HG03439 (cell line): ENCODE measurements around the gene SEZ6L.

Experiments
- ATAC-seq: cut with Tn5 transposase; IDR thresholded peaks from one replicate; pipeline ENCODE4 v1.9.1; 2021; ENCODE audit warnings: mild to moderate bottlenecking, moderate library complexity; ENCODE audit not compliant: unreplicated experiment

The SEZ6L gene

DNA sequence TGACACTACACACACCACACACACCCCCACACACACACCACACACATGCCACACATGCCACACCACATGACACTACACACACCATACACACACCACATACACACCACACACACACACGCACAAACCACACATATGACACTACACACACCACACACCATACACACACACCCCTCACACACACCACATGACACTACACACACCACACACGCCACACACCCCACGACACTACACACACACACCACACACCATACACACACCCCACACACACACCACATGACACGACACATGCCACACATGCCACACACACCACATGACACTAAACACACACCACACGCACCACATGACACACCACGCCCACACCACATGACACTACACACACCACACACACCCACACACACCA, 158.0 kb downstream of the SEZ6L start:
- ATAC-seq, result no peak

DNA sequence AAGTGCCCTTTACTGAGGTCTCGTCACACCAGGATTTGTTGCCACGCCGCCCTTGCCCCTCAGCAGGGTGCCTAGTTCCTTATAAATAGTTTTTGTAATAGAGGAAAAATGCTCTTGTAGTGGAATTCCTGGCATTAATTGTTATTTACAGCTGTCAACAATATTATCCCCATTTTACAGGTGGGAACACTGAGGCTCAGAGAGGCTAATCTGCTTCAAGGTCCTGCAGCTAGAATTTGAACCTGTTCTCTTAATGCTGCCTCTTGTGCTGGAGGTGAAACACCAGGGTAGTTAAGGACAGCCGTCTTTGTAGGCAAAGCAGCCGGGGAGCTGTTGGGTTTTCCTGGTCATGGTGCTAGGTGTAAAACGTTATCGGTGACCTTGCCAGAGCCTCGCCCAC, 159.0 kb downstream of the SEZ6L start:
- no peak for ATAC-seq

- ATAC-seq, result peak; percentile 61
These were observed 161.8 kb downstream of the SEZ6L start for GRCh38 chr22:26330971-26331625.

DNA sequence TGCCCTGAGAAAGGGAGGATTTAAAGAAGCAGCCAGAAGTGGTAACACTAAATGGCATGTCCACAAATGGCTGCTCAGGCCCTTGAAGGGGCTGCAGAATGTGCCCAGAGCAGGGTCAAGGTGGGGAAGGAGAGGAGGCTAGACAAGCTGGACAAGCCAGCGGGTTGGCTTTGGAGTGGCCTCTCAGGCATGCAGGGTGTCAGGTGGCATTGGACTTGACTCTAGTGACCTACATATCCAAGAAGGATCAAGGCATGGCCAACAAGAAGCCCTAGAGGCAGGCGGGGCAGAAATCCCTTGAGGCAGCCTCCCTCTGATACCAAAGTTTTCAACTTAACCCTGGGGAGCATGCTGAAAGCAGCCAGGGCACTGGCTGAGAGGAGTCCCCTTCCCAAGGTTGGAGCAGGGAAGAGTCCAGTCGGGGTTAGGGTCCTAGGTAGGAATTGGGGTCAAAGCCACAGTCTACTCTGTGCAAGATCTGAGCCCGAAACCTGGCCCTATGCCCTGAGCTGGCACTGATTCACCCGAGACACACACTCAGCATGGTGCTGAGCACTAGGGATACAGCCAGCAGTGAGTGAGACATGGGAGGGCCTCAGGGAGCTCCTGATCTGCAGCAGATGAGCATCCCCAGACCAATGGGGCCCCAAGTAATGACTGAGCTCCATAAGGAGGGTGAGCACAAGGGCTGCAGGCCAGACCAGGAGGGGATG, 164.0 kb downstream of the SEZ6L start:
- ATAC-seq, result no peak

GRCh38 chr22:26334232-26334631, 165.0 kb downstream of the SEZ6L start:
- ATAC-seq, result no peak

GRCh38 chr22:26336773-26337172, 167.5 kb downstream of the SEZ6L start:
- no peak for ATAC-seq

DNA sequence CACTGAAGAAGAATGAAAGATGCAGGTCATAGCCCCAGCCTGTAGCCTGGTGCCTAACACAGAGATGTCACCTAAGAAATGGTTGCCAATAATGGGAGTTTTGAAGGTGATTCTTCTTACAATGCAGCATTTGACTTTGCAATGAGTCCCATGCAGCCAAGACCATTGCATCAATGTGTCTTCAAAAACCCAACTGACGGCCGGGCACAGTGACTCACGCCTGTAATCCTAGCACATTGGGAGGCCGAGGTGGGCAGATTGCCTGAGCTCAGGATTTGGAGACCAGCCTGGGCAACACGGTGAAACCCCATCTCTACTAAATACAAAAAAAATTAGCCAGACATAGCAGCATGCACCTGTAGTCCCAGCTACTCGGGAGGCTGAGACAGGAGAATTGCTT, 170.5 kb downstream of the SEZ6L start:
- ATAC-seq, result no peak

DNA sequence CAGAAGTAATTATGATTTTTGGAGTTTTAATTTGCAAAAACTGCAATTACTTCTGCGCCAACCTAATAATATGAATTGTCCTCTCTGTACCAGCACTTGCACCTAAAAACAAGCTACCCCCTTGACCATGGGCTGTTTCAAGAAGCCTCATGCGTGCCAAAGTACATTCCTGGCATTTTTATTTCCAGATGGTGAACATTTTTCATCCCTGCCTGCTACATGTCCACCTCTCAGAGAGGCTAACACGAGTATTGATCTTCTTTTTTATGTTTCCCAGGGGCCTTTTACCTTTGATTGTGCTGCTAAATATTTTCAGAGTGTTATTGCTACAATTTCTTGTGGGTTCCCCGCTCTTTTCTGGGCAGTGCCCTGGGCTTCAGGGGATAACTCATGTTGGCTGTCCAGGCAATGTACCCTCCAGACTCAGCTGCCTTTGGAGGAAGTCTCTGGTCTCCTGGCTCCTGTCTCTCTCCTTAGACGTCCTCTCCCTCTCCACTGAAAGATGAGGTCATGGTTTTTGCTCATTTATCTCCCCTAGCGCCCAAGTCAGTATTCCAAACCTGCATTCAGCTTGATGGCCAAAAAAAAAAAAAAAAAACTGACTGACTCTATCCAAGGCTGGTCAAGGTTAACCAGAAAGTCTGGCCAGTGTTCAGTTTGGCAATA, 173.6 kb downstream of the SEZ6L start:
- ATAC-seq, result no peak

- no peak for ATAC-seq
These were observed 176.2 kb downstream of the SEZ6L start for GRCh38 chr22:26345496-26345895.

DNA sequence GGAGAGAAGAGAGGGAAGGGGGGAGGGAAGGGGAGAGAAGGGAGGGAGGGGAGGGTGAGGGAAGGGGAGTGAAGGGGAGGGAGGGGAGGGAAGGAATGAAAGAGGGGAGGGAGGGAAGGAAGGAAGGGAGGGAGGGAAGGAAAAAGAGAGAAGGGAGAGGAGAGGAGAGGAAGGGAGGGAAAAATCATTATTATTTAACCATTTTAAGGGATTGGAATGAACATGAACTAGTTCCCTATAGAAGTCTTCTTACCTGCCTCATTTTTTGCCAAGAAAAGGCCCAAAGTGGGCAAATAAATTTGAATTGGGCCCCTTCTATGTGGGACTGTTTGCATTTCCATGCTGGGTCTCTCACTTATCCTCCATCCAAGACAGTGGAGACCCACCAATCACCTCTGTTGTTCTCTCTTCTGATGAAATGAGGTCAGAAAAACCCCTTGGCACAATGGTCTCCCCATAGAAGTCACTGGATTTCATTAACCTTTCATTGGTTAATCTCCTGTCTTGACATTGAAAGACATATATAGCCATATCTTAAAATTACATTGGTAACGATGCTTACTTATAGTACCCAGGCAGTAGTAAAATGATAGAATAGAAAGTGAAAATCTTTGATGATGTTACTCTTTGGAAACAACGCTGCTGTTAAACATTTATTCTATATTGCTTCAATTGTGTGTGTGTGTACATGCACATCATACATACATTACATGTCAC, 179.7 kb downstream of the SEZ6L start:
- no peak for ATAC-seq

DNA sequence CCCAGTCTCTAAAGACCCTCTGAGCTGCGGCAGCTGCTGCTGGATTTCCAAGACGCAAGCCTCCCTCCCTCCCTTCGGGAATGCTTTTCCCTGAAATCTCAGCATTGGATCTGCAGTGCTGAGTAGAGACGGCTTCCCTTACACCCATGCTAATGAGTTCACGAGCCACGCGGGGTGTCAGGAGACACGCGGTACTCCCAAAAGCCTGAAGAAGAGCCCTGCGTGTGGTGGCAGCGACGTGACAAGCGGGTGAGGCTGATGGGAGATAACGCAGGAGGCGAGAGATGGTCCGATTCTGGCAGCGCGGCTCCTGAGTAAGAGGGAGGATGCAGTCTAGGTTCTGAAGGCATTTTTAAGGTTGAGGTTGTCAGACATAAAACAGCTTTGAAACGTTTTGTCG, 185.4 kb downstream of the SEZ6L start:
- ATAC-seq, result no peak

DNA sequence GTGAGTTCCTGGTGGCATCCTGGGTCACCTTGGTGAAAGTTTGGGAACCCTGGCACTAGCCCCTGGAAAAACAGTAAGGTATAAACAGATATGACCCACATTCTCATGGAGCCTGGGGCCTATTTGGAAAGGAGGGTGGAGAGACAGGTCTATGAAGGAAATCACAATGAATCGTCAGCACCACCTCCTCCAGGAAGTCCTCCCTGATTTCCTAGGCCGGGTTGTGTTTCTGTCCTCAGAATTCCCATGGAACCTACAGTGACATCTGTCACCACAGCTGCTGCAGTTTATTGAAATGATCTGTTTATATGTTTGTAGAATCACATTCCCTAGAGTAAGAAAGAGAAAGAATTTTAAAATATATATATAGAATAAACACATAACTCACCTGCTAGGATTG, 188.0 kb downstream of the SEZ6L start:
- ATAC-seq, result no peak

DNA sequence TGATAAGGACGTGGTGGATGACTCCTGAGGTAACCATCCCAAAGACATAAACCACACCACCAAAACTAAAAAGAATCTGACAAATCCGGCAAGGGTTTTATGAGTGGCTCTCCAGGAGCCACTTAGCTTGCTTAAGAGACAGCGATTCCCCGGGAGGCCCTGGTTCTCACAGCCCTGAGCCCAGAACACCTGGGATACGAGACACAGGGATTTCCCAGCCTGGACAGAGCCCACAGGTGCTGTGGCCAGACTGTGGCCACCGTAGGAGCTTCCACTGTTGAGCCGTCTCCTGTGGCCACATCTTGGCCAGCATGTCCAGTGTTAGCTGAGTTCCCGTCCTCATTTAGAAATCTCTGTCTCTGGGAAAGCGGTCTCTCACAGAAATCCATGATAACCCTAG, 188.6 kb downstream of the SEZ6L start:
- ATAC-seq, result no peak

DNA sequence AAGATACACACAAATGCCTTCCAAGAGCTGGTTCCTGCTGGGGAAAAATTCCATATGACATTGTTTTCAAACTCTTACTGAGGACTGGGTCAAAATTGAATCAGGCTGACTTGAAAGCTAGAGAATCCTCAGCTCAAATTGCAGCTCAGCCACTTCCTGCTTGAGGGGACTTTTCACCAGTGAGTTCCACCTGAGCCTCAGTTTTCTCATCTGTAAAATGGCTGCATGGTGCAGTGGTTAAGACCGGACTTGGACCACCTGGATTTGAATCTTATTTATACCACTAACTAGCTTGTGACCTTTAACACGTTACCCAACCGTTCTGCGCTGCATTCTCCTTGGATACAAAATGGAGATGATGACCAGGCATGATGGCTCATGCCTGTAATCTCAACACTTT, 189.9 kb downstream of the SEZ6L start:
- ATAC-seq, result no peak

- ATAC-seq, result no peak
These were observed 191.1 kb downstream of the SEZ6L start for GRCh38 chr22:26360169-26360885.

DNA sequence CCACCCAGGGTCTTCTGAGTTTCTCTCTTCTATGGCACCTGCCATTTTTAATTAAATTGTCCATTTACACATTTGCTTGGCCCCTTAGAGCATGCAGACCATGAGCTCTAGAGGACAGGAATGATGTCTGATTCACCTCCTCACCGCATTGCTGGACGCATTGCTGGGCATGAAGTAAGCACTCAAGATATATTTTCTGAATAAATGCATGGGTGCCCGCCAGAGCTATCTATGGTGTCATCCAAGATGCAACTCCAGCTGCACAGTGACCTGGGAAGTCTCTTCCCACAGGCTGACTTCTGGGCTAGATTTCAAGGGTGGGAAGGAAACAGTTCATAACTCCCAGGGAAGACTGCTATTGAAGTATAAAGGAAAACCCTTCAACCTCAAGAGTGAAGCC, 193.2 kb downstream of the SEZ6L start:
- ATAC-seq, result no peak

- peak; percentile 76 for ATAC-seq
These were observed 195.1 kb downstream of the SEZ6L start for GRCh38 chr22:26364066-26365015.

GRCh38 chr22:26367402-26368245, 198.4 kb downstream of the SEZ6L start:
- no peak for ATAC-seq

DNA sequence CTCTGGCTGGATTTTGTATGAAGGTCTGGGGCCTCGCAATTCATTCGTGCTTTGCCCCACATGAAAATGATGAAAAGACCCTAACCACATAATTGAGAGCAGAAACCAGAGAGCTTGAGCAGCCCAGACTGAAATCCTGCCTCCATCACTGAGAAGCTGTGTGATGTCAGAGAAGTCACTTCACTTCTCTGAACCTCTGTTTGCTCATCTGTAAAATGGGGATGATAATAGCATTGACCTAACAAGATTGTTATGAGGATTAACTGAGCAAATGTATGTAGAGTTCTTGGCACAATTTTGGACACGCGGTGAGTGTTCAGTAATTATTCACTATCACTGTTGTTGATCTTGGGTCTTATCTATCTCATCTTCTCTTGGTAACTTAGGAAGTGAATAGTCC, 203.6 kb downstream of the SEZ6L start:
- ATAC-seq, result no peak
